HG03196 (cell line): ENCODE results near the gene C5orf34.
"Not testable (repeated sequence)": the region's sequence is repeated elsewhere in the genome, so short reads cannot be mapped to it uniquely, and the experiment has no call there.

Source experiments
- ATAC-seq: cut with Tn5 transposase; IDR thresholded peaks from one replicate; pipeline ENCODE4 v1.9.1; 2021; ENCODE audit not compliant: unreplicated experiment

Gene C5orf34, protein sequence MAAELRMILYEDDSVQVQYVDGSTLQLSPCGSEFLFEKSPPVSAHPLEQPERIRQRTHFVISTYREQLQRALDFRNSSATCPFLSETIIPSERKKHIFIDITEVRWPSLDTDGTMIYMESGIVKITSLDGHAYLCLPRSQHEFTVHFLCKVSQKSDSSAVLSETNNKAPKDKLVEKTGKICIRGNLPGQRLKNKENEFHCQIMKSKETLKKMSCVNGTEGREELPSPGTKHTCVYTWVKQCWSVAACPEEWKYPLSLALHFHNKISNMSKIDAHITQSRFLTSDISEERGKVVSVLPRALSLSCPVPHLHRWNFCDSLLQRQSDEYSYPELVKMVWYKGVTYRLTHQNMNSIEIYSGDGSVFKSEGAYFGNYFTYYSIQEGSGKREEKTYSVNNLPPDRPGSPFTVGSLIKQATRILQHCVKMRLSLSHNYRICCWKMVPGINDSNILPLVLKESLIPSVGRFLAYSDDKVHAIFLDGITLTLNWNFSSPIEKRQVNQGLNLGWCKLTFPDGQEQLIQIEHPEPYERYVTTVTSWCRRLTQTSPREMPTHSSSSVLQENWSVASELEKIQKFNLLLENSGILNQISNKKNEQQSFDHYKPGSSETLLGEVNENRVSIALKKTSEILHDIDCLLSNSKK

DNA sequence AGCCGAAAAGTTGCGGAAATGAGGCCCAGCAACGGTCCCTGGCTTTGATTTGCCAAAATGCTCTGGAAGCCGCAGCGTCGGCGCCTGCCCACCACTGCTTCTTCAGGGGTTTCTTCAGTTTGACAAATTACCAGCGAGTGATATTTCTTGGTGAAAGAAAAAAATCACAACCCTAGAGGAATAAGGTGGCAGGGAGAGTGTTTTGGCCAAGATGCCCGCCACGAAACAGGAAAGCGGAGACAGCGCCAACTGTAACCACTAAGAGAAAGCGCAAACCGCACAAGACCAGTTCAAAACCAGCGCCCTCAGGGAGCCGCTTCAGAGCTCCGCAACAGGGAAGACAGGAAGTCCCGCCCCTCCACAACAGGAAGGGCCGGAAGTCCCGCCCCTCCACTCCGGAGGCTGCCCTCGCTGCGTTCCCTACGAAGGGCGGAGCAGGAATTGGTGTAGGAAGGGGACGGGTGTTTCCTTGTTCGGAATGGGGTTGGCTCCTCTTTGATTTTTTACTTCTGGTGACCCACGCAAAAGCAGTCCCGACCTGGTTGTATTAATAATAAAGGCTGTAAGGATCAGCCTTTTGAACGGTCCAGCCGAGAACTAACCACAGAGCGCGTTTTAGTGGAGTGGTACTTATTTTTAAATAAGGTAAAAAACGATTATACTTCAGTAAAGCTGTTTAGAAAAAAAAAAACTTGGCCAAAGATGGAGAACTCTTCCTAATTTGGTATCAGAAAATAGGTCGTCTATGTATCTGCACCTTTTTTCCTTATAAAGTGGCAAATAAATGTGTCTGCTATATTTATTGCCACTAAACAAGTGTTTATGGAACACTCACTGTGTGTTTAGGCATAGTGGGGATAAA, at the start of gene C5orf34:
C5orf34 (minus strand) TSS at position 333 of the 862 bp plus-strand sequence. CDS start 5,809 bp downstream, outside the sequence.
- ATAC-seq = peak; percentile 99

DNA sequence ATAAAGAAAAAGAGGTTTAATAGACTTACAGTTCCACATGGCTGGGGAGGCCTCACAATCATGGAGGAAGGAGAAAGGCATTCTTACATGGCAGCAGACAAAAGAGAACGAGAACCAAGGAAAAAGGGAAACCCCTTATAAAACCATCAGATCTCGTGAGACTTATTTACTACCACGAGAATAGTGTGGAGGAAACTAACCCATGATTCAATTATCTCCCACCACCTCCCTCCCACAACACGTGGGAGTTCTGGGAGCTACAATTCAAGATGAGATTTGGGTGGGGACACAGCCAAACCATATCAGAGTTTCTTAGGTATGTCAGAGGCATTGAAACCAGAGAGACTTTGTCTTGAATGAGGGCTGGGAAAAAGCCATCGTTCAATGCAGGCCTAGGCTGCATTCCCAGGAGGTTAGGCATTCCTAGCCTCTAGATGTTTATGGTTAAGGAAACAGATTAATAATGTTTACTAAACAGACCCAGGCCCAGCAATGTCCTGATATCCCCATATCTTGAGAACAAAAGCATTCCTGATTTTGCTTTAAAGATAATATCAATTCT, 49.4 kb upstream of the C5orf34 start:
- no peak for ATAC-seq

DNA sequence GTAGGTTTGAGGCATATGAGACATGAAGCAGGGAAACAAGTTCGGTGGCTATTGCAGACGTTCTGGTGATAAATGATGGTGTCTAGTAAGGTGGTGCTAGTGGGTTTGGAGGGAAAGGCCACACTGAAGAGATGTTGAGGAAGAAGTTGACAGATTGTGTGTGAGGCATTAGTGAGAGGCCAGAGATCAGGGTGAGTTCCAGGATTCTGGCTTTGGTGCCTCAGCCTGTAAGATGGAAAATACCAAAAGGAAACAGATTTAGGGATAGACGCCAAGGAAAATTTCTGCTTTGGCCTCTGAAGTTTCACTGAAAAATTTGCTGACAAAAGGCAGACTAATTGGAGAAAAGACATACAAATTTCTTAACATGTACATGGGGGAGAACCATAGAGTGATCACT, 48.4 kb upstream of the C5orf34 start:
- ATAC-seq = no peak

DNA sequence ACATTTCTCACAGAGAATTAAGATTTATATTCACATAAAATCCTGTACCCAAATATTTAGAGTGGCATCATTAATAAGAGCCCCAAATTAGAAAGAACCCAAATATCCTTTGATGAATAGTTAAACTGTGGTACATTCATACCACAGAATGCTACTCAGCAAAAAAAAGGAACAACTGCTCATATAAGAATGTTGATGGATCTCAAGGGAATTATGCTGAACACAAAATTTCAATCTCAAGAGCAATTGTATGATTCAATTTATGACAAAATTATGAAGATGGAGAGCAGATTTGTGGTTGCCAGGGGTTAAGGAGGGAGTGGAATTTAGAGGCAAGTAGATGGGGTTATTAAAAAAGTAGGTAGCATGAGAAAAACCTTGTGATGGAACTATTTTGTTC, 46.4 kb upstream of the C5orf34 start:
- ATAC-seq = no peak

DNA sequence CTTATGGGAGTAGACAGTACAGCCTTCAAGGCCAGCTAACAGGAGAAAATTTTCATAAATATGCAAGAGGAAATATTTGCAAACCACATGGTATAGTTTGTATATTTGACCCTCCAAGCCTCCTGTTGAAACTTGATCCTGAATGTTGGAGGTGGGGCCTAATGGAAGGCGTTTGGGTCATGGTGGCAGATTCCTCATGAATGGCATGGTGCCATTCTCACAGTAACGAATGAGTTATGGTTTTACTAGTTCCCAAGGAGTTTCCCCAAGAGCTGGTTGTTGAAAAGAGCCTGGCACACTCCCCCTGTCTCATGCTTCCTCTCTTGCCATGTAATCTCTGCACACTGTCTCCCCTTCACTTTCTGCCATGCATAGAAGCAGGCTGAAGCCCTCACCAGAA, 45.2 kb upstream of the C5orf34 start:
- ATAC-seq = no peak

DNA sequence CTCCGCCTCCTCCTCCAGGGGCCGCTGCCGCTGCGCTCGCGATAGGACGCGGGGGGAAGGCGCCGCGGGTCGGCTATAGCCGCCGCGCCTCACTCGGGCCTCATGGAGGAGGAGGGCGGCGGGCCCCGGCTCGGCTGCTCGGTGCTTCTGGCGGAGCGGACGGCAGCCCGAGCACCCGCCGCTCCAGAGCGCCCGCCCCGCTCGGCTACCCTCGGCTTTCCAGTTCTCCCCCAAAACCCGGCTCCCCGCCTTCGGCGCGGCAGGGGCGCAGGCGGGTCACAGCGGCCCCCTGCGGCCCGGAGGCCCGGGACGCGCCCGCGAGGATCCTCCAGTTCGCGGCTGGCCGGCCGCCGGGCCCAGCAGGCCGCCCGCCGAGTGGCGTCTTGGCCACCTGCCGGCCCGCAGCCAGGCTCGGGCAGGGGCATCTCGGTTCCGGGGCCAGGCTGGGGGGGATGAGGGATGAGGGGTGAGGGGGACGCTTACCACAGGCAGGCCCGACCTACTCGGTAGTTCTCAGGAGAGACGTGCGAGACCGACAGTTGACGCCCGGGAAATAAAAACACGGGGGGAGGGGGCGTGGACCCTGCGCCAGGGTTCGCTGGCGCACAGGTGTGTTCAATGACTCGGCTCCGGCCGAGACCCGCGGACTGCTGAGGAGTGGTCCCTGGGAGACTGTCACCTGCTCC, 42.1 kb upstream of the C5orf34 start, which contains the start of gene PAIP1:
PAIP1 (minus strand) TSS at position 221 of the 686 bp plus-strand sequence. CDS start 231 bp downstream, outside the sequence.
- ATAC-seq = peak; percentile 82

DNA sequence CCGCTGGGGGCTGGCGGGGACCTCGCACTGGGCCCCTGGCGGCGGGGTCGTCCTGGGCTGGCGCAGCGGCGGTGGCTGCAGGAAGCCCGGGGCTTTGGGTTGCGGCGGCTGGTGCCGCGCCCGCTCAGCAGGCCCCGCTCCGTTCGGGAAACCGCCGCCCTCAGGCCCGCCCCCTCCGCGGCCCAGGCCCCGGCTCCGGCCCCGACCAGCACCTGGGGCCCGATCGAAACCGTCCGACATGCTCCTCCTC, 41.6 kb upstream of the C5orf34 start:
- peak; percentile 88 for ATAC-seq

DNA sequence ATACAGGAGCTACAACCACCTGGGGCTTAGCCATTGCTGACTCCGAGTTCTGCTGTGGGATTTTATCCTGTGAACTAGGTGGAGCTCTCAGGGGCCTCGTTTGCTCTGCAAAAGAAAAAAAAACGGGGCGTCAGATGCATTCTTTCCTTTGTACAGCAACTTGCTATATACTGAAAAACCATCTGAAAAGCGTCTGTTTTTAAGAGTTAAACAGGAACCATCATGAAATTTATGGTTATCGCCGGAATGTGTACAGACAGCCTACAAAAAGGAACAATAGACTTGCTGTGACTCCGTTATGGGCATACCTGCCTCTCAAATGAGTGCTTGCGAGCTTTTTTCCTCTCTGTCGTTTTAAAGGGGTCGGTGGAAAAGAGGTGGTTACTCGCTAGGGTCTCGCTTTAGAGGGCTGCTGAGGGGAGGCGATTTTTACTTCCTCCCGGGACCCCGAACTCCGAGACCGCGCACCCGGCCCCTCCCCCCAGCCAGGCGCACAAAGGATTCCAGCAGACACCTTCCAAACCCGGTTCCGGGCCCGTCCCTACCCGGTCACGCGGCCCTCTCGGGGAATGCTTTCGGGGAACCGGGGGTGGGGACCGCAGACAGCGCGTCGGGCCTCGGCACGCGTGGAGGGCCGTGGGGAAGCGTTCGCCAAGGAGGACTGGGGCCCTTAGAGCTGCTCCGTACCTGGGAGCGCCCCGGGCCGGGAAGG, 41.1 kb upstream of the C5orf34 start:
- peak; percentile 31 for ATAC-seq

DNA sequence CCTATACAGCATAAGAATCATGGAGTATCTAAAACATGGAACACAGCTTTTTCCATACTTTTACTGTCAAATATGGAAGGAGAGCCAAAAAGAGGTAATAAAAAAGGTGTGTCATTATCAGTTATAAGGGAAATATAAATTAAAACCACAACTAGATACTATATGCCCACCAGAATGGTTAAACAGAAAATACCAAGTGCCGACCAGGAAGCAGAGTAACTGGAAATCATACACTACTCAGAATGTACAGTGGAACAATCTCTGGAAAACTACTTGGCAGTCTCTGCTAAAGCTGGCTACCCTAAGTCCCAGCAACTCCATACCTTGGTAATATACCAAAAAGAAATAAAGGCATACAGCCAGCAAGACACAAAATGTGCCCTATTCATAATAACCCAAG, 39.5 kb upstream of the C5orf34 start:
- ATAC-seq = no peak

DNA sequence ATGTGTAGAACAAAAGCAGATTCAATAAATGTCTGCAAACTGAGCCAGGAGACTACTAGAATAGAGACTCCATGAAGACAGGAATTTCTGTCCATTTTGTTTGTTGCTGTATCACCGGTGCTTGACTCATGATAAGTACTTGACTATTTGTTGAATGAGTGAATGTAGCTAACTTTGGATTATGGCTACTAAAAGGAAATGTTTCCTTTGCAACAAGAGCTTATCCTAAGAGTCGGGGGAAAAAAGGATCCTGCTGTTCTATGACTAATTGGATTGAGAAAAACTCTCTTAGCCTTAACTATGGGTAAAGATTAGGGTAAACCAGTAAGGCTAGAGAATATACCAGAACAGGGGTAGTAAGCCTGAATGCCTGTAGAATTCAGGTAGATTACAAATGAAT, 38.4 kb upstream of the C5orf34 start:
- no peak for ATAC-seq

DNA sequence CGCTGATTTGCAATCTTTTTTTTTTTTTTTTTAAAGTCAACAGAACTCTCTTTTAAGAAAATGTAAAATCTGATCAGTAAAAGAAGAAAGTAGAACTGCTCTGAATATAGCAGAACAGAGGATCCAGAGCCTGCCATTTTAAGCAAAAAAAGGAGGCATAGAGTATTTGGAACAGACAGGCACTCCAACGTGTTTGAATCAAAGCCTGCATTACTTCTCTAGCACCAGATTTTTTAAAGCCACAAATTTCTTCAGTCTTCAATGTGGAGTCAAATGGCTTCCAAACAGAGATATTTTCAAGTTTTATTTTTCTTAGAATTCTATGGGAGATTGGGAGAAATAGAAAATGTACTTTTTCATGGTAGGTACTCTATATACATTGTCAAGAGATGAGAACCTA, 36.8 kb upstream of the C5orf34 start:
- no peak for ATAC-seq

DNA sequence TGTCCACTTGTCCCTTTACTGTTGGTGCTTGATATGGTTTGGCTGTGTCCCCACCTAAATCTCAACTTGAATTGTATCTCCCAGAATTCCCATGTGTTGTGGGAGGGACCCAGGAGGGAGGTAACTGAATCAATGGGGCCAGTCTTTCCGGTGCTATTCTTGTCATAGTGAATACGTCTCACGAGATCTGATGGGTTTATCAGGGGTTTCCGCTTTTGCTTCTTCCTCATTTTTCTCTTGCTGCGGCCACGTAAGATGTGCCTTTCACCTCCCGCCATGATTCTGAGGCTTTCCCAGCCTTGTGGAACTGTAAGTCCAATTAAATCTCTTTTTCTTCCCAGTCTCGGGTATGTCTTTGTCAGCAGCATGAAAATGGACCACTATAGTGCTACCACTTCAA, 34.3 kb upstream of the C5orf34 start:
- ATAC-seq = not testable (repeated sequence)

DNA sequence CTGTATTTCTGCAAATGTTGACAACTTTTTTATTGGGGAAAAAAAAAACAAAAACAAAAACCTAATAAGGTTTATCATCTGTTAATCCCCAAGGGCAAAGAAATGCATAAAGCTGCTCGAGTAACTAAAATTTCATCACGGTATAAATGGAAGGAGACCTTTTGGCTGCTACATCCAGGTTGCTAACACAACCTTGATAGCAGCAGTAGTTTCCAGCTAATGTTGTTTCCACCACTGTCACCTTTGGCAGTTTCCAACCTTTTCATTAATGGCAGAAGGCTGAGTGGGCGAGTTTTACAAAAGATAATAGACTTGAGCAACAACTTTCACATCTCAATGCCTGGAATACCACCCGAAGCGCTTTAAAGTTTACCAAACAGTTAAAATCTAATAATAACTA, 33.4 kb upstream of the C5orf34 start:
- no peak for ATAC-seq

DNA sequence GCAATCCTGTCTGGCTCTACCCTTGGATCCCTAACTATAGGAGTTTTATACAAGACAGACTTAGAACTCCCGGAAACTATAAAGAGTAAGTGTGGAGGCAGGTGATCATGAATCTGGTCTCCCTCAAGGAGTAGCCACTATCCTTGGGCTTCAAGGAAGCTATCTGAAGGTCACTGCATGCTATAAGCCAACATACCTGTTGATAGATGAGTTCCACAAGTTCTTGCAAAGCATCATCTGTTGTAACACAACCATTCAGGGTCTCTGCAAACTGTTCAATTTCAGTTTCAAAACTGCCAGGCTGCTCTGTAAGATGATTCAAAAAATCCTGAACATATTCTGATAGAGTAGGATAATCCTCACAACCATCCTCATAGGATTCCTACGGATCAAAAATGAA, 32.6 kb upstream of the C5orf34 start:
- ATAC-seq = no peak

DNA sequence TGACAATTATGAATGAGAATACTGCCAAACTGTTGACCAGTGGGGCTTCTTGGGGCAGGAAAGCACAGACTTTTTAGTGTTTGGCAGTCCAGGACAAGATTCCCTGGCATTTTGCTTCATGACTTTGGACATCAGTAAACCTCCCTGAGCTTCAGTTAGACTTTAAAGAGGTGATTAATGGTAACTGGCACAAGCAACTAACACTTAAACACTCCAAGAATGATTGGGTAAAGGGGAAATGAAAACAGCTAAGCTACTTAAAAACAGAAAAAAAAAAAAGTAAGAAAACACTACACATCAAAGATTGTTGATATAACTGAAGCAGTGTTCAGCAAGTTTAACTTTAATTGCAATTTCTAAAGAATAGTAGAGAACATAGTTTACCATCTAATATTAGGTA, 28.5 kb upstream of the C5orf34 start:
- no peak for ATAC-seq

DNA sequence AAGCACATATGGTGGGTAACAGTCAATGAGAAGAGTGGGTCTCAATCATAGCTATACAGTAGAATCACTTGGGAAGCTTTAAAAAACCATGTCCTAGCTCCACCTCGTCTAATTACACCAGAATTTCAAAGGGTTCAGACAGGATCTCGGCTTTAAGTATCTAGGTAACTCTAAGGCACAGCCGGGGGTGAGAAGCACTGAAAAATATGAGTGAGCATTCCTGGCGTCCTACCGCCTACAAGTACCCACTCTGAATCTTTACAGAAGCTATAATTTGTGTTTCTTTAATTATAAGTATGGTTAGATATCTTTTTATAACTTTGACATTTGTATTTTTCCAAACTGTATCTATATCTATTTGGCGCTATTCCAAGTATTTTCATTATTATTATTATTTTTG, 25.8 kb upstream of the C5orf34 start:
- ATAC-seq = no peak

DNA sequence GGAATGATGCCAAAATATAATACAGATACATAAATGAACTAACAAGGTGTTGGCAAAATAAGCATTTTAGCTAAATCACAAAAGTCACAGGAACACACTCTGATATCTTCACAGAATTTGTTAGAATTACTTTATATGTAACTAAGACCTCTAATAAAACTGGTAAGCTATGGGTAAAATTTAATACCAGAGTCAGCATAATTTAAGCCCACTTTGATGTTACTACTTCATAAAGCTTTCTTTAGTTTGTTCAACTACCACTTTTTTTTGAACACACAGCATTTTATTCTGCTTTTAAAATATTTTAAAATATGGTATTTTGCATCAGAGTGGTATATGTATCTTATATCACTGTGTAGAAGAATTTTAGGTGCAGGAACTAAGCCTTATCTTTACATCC, 22.0 kb upstream of the C5orf34 start:
- ATAC-seq = no peak

DNA sequence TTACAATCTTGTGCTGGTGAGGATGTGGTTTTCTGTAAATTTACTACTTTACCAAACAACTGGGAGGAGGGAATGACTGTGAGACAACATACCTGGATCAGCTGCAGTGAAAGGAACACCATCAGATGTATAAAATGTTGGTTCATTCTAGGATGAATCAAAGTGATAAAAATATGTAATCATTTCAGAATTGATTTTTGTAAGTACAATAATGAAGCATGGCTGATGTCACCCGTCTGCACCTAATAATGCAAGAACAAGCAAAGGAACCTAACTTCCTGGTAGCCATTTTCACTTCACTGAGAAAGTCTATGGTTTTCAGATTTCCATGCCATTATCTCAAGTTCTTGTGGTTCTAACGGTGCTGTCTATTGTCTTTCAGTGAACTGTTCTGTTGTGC, 18.7 kb upstream of the C5orf34 start:
- no peak for ATAC-seq

DNA sequence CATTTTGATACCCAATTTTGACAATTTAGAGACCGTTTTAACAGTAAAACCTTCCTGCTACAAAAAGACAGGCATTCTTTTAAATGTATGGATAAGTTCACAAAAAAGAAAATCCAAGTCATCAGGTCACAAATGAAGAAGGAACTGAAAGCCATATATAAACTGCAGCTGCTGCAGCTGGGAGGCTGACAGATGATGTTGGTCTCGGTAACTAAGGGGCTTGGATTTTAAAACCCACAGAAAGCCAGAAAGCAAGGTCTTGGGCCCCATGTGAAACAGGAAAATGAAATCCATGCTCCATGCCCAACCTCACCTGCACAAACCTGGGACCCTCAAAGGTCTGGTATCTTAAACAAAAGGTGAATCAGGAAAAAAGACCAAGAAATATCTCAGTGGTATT, 15.7 kb upstream of the C5orf34 start:
- no peak for ATAC-seq

DNA sequence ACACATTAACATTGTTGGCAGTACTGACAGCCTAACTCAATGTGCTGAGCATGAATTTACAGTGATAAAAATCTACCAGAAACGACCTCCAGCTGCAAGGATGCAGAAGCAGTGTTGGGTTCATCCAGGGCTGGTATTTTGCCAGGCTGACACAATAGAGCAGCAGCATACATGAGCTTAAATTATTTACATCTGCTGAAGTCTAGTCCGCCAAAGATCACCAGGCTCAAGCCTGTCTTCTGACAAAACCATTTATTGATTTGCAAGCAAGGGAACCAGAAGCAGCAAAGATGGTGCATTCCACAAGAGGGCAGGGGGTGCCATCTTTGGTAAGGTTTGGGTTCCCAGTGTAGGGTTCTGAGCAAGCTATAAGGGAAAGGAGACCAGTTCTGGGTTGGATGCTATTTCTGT, 8.7 kb upstream of the C5orf34 start:
- ATAC-seq = no peak
